GM10266 (cell line): ENCODE measurements around the gene EFR3B.
"Not testable (repeated sequence)": the region's sequence is repeated elsewhere in the genome, so short reads cannot be mapped to it uniquely, and the experiment has no call there.

Experiments
- DNase-seq: peaks from one replicate; pipeline ENCODE4 v3.0.0; 2012; ENCODE audit errors: extremely low spot score
- CTCF ChIP-seq: IDR thresholded peaks from 2 replicates; pipeline ENCODE4 v1.5.1; 2012; ENCODE audit warnings: mild to moderate bottlenecking, low read depth; ENCODE audit not compliant: control insufficient read depth, insufficient read depth; ENCODE audit errors: missing control alignments

The EFR3B gene

GRCh38 chr2:25122367-25122766 lies 80.5 kb downstream of the EFR3B start:
- no peak for TF ChIP-seq CTCF
- no peak for DNase-seq

GRCh38 chr2:25123682-25124081 lies 81.8 kb downstream of the EFR3B start:
- DNase-seq: no peak
- TF ChIP-seq CTCF: no peak

- no peak for TF ChIP-seq CTCF
Observed at GRCh38 chr2:25125189-25125588, 83.3 kb downstream of the EFR3B start.

GRCh38 chr2:25125976-25126375 lies 84.1 kb downstream of the EFR3B start:
- no peak for DNase-seq

More at GRCh38 chr2:25125189-25125588, 83.3 kb downstream of the EFR3B start:
- no peak for DNase-seq

GRCh38 chr2:25127071-25127470 lies 85.2 kb downstream of the EFR3B start:
- not testable (repeated sequence) for DNase-seq

More at GRCh38 chr2:25125976-25126375, 84.1 kb downstream of the EFR3B start:
- no peak for TF ChIP-seq CTCF

GRCh38 chr2:25127646-25128045 lies 85.8 kb downstream of the EFR3B start:
- DNase-seq: no peak
- TF ChIP-seq CTCF: no peak

- no peak for TF ChIP-seq CTCF
- DNase-seq: peak; percentile 26
Observed at GRCh38 chr2:25129901-25130520, 88.1 kb downstream of the EFR3B start.

- TF ChIP-seq CTCF: no peak
Observed at GRCh38 chr2:25131253-25131566, 89.3 kb downstream of the EFR3B start.

More at GRCh38 chr2:25131253-25131566, 89.3 kb downstream of the EFR3B start:
- DNase-seq: no peak
